ENCODE data around the gene SOCS2.

SOCS2 gene

GRCh38 chr12:93612776-93613175, 40.3 kb downstream of the SOCS2 start:
- Mint-ChIP-seq H3K27me3 (ENCODE audit: low read depth, poor library complexity) (peaks cover 4% of the 10 kb centered on the region), H3K4me1 (peaks cover 10% of the 10 kb centered on the region), H3K36me3 (ENCODE audit: low read depth) (no peaks in the 10 kb centered on the region), H3K27ac (no peak overlapping the region), H3K9me3 (no peaks in the 10 kb centered on the region), H3K4me3 (no peak overlapping the region)
- DNase-seq, result no peak
- TF ChIP-seq CTCF (IDR thresholded peaks at IDR 0.05), result no peak

GRCh38 chr12:93614917-93615596, 42.6 kb downstream of the SOCS2 start:
- DNase-seq, result no peak
- TF ChIP-seq CTCF (IDR thresholded peaks at IDR 0.05), result no peak
- H3K27me3 Mint-ChIP-seq (ENCODE audit: low read depth, poor library complexity), result peaks cover 4% of the 10 kb centered on the region
- peaks cover 10% of the 10 kb centered on the region for H3K4me1 Mint-ChIP-seq
- no peaks in the 10 kb centered on the region for H3K9me3 Mint-ChIP-seq
- H3K27ac Mint-ChIP-seq, result no peak overlapping the region
- no peaks in the 10 kb centered on the region for H3K36me3 Mint-ChIP-seq (ENCODE audit: low read depth)
- H3K4me3 Mint-ChIP-seq, result no peak overlapping the region

- H3K27ac Mint-ChIP-seq, result no peak overlapping the region
- no peak for DNase-seq
- no peaks in the 10 kb centered on the region for H3K36me3 Mint-ChIP-seq (ENCODE audit: low read depth)
- H3K4me1 Mint-ChIP-seq, result peaks cover 10% of the 10 kb centered on the region
- H3K27me3 Mint-ChIP-seq (ENCODE audit: low read depth, poor library complexity), result peaks cover 12% of the 10 kb centered on the region
- no peaks in the 10 kb centered on the region for H3K9me3 Mint-ChIP-seq
- H3K4me3 Mint-ChIP-seq, result no peak overlapping the region
- TF ChIP-seq CTCF (IDR thresholded peaks at IDR 0.05), result no peak
These were observed 44.2 kb downstream of the SOCS2 start for GRCh38 chr12:93616584-93617101.

GRCh38 chr12:93618891-93619410, 46.5 kb downstream of the SOCS2 start:
- no peaks in the 10 kb centered on the region for H3K36me3 Mint-ChIP-seq (ENCODE audit: low read depth)
- no peak overlapping the region for H3K27ac Mint-ChIP-seq
- no peaks in the 10 kb centered on the region for H3K4me1 Mint-ChIP-seq
- no peak overlapping the region for H3K4me3 Mint-ChIP-seq
- no peak for DNase-seq
- peaks cover 12% of the 10 kb centered on the region for H3K27me3 Mint-ChIP-seq (ENCODE audit: low read depth, poor library complexity)
- TF ChIP-seq CTCF (IDR thresholded peaks at IDR 0.05), result no peak
- H3K9me3 Mint-ChIP-seq, result no peaks in the 10 kb centered on the region

- H3K36me3 Mint-ChIP-seq (ENCODE audit: low read depth), result no peaks in the 10 kb centered on the region
- no peaks in the 10 kb centered on the region for H3K9me3 Mint-ChIP-seq
- H3K27ac Mint-ChIP-seq, result no peak overlapping the region
- H3K4me3 Mint-ChIP-seq, result no peak overlapping the region
- no peak for TF ChIP-seq CTCF (IDR thresholded peaks at IDR 0.05)
- no peaks in the 10 kb centered on the region for H3K4me1 Mint-ChIP-seq
- H3K27me3 Mint-ChIP-seq (ENCODE audit: low read depth, poor library complexity), result peaks cover 13% of the 10 kb centered on the region
- no peak for DNase-seq
These were observed 49.5 kb downstream of the SOCS2 start for GRCh38 chr12:93621986-93622385.

- Mint-ChIP-seq H3K9me3 (no peaks in the 10 kb centered on the region), H3K27me3 (ENCODE audit: low read depth, poor library complexity) (peaks cover 13% of the 10 kb centered on the region), H3K27ac (no peak overlapping the region), H3K36me3 (ENCODE audit: low read depth) (no peaks in the 10 kb centered on the region), H3K4me3 (no peak overlapping the region), H3K4me1 (no peaks in the 10 kb centered on the region)
- TF ChIP-seq CTCF (IDR thresholded peaks at IDR 0.05), result no peak
- no peak for DNase-seq
These were observed 50.0 kb downstream of the SOCS2 start for GRCh38 chr12:93622485-93622884.
